ENCODE data around the gene PDE1A. TPM values are rescaled to one million over a fixed set of nuclear protein-coding genes. Genes with fewer than 3 reads are reported as not detected.

PDE1A gene
- total and polyA plus RNA-seq, 2 of the 4 experiments (the other 2 are of a cell fraction) = 0.24 to 0.90 TPM

GRCh38 chr2:182113334-182113733 is 313.5 kb downstream of the PDE1A start:
- Histone ChIP-seq H3K14ac (replicated peaks; ENCODE audit: low read depth, low read length) (no peak overlapping the region), H3K4me2 (ENCODE audit: low read depth, low read length) (no peak overlapping the region), H3K9ac (ENCODE audit: low read depth, low read length) (no peak overlapping the region), H4K8ac (ENCODE audit: low read depth in 2 of 2, low read length in 2 of 2) (no peak overlapping the region), H3K56ac (ENCODE audit: extremely low read depth, insufficient read depth, low read length) (no peak overlapping the region), H3K27ac (ENCODE audit: insufficient read depth, low read length) (no peak overlapping the region), H3K27me3 (ENCODE audit: control insufficient read depth, insufficient read depth, low read length) (no peaks in the 10 kb centered on the region), H2AFZ (replicated peaks; ENCODE audit: low read length, poor library complexity) (no peak overlapping the region), H4K20me1 (ENCODE audit: insufficient read depth, low read length) (no peaks in the 10 kb centered on the region), H2AK5ac (ENCODE audit: low read depth, low read length) (no peak overlapping the region), H2BK120ac (ENCODE audit: low read depth, low read length) (no peak overlapping the region), H3K18ac (ENCODE audit: low read depth, low read length) (no peak overlapping the region), H3K23ac (ENCODE audit: low read depth, low read length) (no peak overlapping the region), H2AK9ac (replicated peaks; ENCODE audit: low read depth, low read length, poor library complexity) (no peak overlapping the region), H2BK20ac (ENCODE audit: low read depth, low read length) (no peak overlapping the region), H3K4ac (ENCODE audit: low read depth, low read length) (no peak overlapping the region), H3K4me1 (ENCODE audit: control insufficient read depth, insufficient read depth, low read length) (no peaks in the 10 kb centered on the region), H3K9me1 (ENCODE audit: insufficient read depth, low read length) (no peaks in the 10 kb centered on the region), H2BK15ac (ENCODE audit: low read depth, low read length) (no peak overlapping the region), H4K91ac (ENCODE audit: insufficient read depth, low read depth, low read length) (no peak overlapping the region), H3K36me3 (ENCODE audit: control insufficient read depth, insufficient read depth, low read length) (no peaks in the 10 kb centered on the region), H4K5ac (ENCODE audit: low read depth, low read length) (no peak overlapping the region), H3K79me1 (ENCODE audit: low read depth in 1 of 2, low read length in 2 of 2) (no peaks in the 10 kb centered on the region), H3K9me3 (ENCODE audit: control insufficient read depth, insufficient read depth, low read length) (no peaks in the 10 kb centered on the region), H2BK5ac (ENCODE audit: low read depth, low read length, poor library complexity, severe bottlenecking) (no peak overlapping the region), H3K4me3 (ENCODE audit: insufficient read depth, low read depth, low read length) (no peak overlapping the region)
- dilution Hi-C loops (cut with HindIII; ENCODE audit: low sequenced_read_pairs, unreplicated experiment) = no loop called here
- ATAC-seq (ENCODE audit: low read depth) (no peak), DNase-seq (no peak)
- BruUV-seq (replicated peaks) = no TSS peak
- intact Hi-C loops (cut with micrococcal nuclease) = no loop called here
- TF ChIP-seq USF2 (IDR thresholded peaks at IDR 0.05; ENCODE audit: low read depth, low read length) = no peak
- TF ChIP-seq CTCF (conservative IDR thresholded peaks at IDR 0.05; ENCODE audit: low read depth, low read length) = no peak
- TF ChIP-seq RFX5 (IDR thresholded peaks at IDR 0.05; ENCODE audit: low read depth, low read length) = no peak
- no peak for TF ChIP-seq RCOR1 (IDR thresholded peaks at IDR 0.05; ENCODE audit: insufficient replicate concordance, low read length)
- no peak for TF ChIP-seq ELK1 (IDR thresholded peaks at IDR 0.05; ENCODE audit: borderline replicate concordance, low read depth, low read length)
- no peak for TF ChIP-seq MXI1 (IDR thresholded peaks at IDR 0.05; ENCODE audit: borderline replicate concordance, low read depth, low read length)
- TF ChIP-seq RAD21 (IDR thresholded peaks at IDR 0.05; ENCODE audit: low read length) = no peak
- no peak for TF ChIP-seq CHD1 (IDR thresholded peaks at IDR 0.05; ENCODE audit: low read depth, low read length)
- no peak for TF ChIP-seq FOS (IDR thresholded peaks at IDR 0.05; ENCODE audit: low read depth, low read length)
- no peak for TF ChIP-seq CEBPB (IDR thresholded peaks at IDR 0.05; ENCODE audit: low read depth, low read length)
- TF ChIP-seq NFE2L2 (IDR thresholded peaks at IDR 0.05; ENCODE audit: low read depth, low read length) = no peak
- TF ChIP-seq SMC3 (IDR thresholded peaks at IDR 0.05; ENCODE audit: low read depth, low read length) = no peak
- TF ChIP-seq POLR2A (IDR thresholded peaks at IDR 0.05; ENCODE audit: low read depth, low read length) = no peak
- no peak for TF ChIP-seq BHLHE40 (IDR thresholded peaks at IDR 0.05; ENCODE audit: low read depth, low read length)
- no peak for TF ChIP-seq MAFK (IDR thresholded peaks at IDR 0.05; ENCODE audit: low read depth, low read length)
- TF ChIP-seq MAZ (IDR thresholded peaks at IDR 0.05; ENCODE audit: borderline replicate concordance, low read depth, low read length) = no peak
- ChIA-PET POLR2A (ENCODE audit: unreplicated experiment) (no interaction called here), CTCF (interaction anchor here (0.6 kb wide), 1 partner anchor 693 kb away, joined by 3 read pairs; no protein-coding TSS in a partner anchor)
- WGBS, 2 experiments (ENCODE audit: extremely low coverage in 2 of 2, insufficient read length in 1 of 2) = no CpG with 5 or more reads among the region's 3 CpGs
- in situ Hi-C loops (cut with MboI; ENCODE audit: low sequenced_read_pairs) = loop anchor here (25.0 kb wide), 1 partner anchor 1001 kb away; no protein-coding TSS in a partner anchor
